K562 (cell line): Measurements from ENCODE around the gene TRIM75. TPM values are rescaled to one million over a fixed set of nuclear protein-coding genes. Genes with fewer than 3 reads are reported as not detected.

Source experiments
- ATAC-seq: fragments of 200-7000 bp; cut with Tn5 transposase; 3 replicates; pipeline ENCODE4 v1.9.1; 2020; ENCODE audit warnings: moderate library complexity
- BruUV-seq: library from RNA; stranded (reverse); fragments of 400-500 nt; replicated peaks from 2 replicates; lab custom pipeline; 2021; lab: Mats Ljungman, UMichigan
- CTCF ChIA-PET: fragments of 300-600 bp; formaldehyde crosslinking; extraction: SDS; loops from one replicate; lab custom pipeline; 2021; ENCODE audit warnings: low intra/inter-chr PET ratio; lab: Yijun Ruan, JAX
- POLR2A ChIA-PET: fragments of 300-600, 350-650 bp; sonication (Branson Sonifier 250); formaldehyde crosslinking; extraction: SDS; loops from one replicate; lab custom pipeline; 2021; ENCODE audit warnings: antibody characterized with exemption, inconsistent platforms; lab: Yijun Ruan, JAX
- DNase-seq, 4 experiments: peaks; one replicate each; pipeline versions ENCODE4 v3.0.0 to v3.0.0-alpha.2; 2011 to 2018; ENCODE audit warnings: low spot score in 3 of 4, mixed read lengths in 3 of 4; ENCODE audit errors: extremely low read depth in 1 of 4
- FAIRE-seq: peaks from 2 replicates; lab custom pipeline; 2011; peaks lifted over from hg19 to GRCh38; lab: Jason Lieb, UNC
- H2AFZ ChIP-seq: 2 replicates; pipeline ENCODE4 v1.6.0; 2011; ENCODE audit warnings: low read depth, low read length, control low read depth, inconsistent platforms
- H3K27ac ChIP-seq: fragments of 200-600 bp; 3 replicates; pipeline ENCODE4 v1.8.0; 2011; ENCODE audit warnings: low read depth, mild to moderate bottlenecking, control low read depth, inconsistent platforms, low read length, moderate library complexity, mixed read lengths; ENCODE audit errors: extremely low read depth
- H3K27me3 ChIP-seq, 2 experiments: fragments of 300-600 bp in 1 of 2; 2 replicates in 1 of 2; 3 replicates in 1 of 2; pipeline versions ENCODE4 v1.6.0 to v1.8.0; 2011; ENCODE audit warnings: inconsistent platforms in 2 of 2, low read length in 2 of 2, mild to moderate bottlenecking in 1 of 2, mixed read lengths in 1 of 2, moderate library complexity in 1 of 2; ENCODE audit not compliant: control insufficient read depth in 2 of 2, insufficient read depth in 2 of 2
- H3K36me3 ChIP-seq: fragments of 300-600 bp; 3 replicates; pipeline ENCODE4 v1.8.0; 2011; ENCODE audit warnings: mild to moderate bottlenecking, low read length, inconsistent platforms; ENCODE audit not compliant: control insufficient read depth, insufficient read depth
- H3K4me1 ChIP-seq, 2 experiments: fragments of 200-600 bp in 1 of 2; replicated peaks in 1 of 2; 2 replicates in 1 of 2; 3 replicates in 1 of 2; pipeline versions ENCODE4 v1.5.1 to v1.8.0; 2011; ENCODE audit warnings: inconsistent platforms in 2 of 2, low read length in 2 of 2, mild to moderate bottlenecking in 1 of 2, mixed read lengths in 1 of 2, moderate library complexity in 1 of 2; ENCODE audit not compliant: control insufficient read depth in 2 of 2, insufficient read depth in 2 of 2
- H3K4me2 ChIP-seq: 2 replicates; pipeline ENCODE4 v1.6.1; 2011; ENCODE audit warnings: low read length, control low read depth, inconsistent platforms, mixed read lengths; ENCODE audit not compliant: insufficient read depth
- H3K4me3 ChIP-seq: fragments of 200-600 bp; sonication (generic), shearing (Covaris generic); 2 replicates; pipeline ENCODE4 v1.5.1; 2016; ENCODE audit warnings: control low read depth, inconsistent platforms
- H3K79me2 ChIP-seq: fragments of 200-600 bp; 3 replicates; pipeline ENCODE4 v1.8.0; 2011; ENCODE audit warnings: low read length, inconsistent platforms; ENCODE audit not compliant: control insufficient read depth, insufficient read depth
- H3K9ac ChIP-seq, 2 experiments: 2 replicates each; pipeline versions ENCODE4 v1.6.0 to v1.6.1; 2011; ENCODE audit warnings: low read depth in 2 of 2, low read length in 2 of 2, control low read depth in 1 of 2, inconsistent platforms in 1 of 2, mild to moderate bottlenecking in 1 of 2, mixed read lengths in 1 of 2; ENCODE audit not compliant: insufficient read depth in 1 of 2
- H3K9me1 ChIP-seq: one replicate; pipeline ENCODE4 v1.6.0; 2011; ENCODE audit warnings: inconsistent platforms, mild to moderate bottlenecking, low read length, moderate library complexity; ENCODE audit not compliant: control insufficient read depth, insufficient read depth
- H3K9me3 ChIP-seq: replicated peaks from 2 replicates; pipeline ENCODE4 v1.5.1; 2011; ENCODE audit warnings: low read depth, low read length, inconsistent platforms; ENCODE audit not compliant: control insufficient read depth, insufficient read depth
- H4K20me1 ChIP-seq: replicated peaks from 2 replicates; pipeline ENCODE4 v1.6.1; 2011; ENCODE audit warnings: low read length, inconsistent platforms, mixed read lengths; ENCODE audit not compliant: control insufficient read depth, insufficient read depth
- CHD4 ChIP-seq: fragments of 200-600 bp; sonication (generic); IDR thresholded peaks from 3 replicates; pipeline ENCODE4 v1.6.1; 2012; ENCODE audit warnings: low read depth, mild to moderate bottlenecking, mixed read lengths, low read length, inconsistent platforms; ENCODE audit not compliant: insufficient read depth, insufficient replicate concordance, poor library complexity, severe bottlenecking
- FOXM1 ChIP-seq, 2 experiments: fragments of 450-650 bp in 1 of 2; sonication (generic) in 1 of 2; formaldehyde crosslinking in 1 of 2; IDR thresholded peaks; 2 replicates each; pipeline versions ENCODE4 v1.6.1 to v1.9.0; 2017 to 2022; ENCODE audit warnings: low read depth in 2 of 2, mild to moderate bottlenecking in 2 of 2, missing genetic modification reagents in 1 of 2, moderate library complexity in 1 of 2
- ILF3 ChIP-seq: fragments of 450-650 bp; IDR thresholded peaks from 2 replicates; pipeline ENCODE4 v1.6.1; 2018; ENCODE audit warnings: antibody characterized with exemption, mild to moderate bottlenecking, moderate library complexity, borderline replicate concordance
- TFAP4 ChIP-seq: sonication (generic); formaldehyde crosslinking; IDR thresholded peaks from 2 replicates; pipeline ENCODE4 v1.8.0; 2022; ENCODE audit warnings: missing genetic modification reagents, mild to moderate bottlenecking, moderate library complexity, borderline replicate concordance
- THRA ChIP-seq: fragments of 450-650 bp; IDR thresholded peaks from 2 replicates; pipeline ENCODE4 v1.6.1; 2017; ENCODE audit warnings: mild to moderate bottlenecking, moderate library complexity
- ZBTB17 ChIP-seq: fragments of 450-650 bp; formaldehyde crosslinking; IDR thresholded peaks from 2 replicates; pipeline ENCODE4 v1.4.0; 2020; ENCODE audit warnings: mild to moderate bottlenecking
- ZNF318 ChIP-seq, 2 experiments: fragments of 450-650 bp; IDR thresholded peaks; 2 replicates each; pipeline ENCODE4 v1.6.1; 2016; ENCODE audit warnings: mild to moderate bottlenecking in 2 of 2, borderline replicate concordance in 1 of 2, low read depth in 1 of 2, moderate library complexity in 1 of 2
- WGBS: fragments of 100-300 bp; shearing (Covaris generic); methylation state at CpG from one replicate; pipeline ENCODE4 v1.1.6; 2016; ENCODE audit warnings: low coverage, mixed read lengths; ENCODE audit not compliant: insufficient coverage; ENCODE audit errors: missing lambda C conversion rate; 5-methylcytosine and 5-hydroxymethylcytosine counted together
- in situ Hi-C: fragments of 300-500 bp; cut with MboI; formaldehyde crosslinking; loops from 4 replicates; pipeline ENCODE4 v1.15.0; 2018; ENCODE audit warnings: inconsistent platforms, mixed read lengths
- intact Hi-C: fragments of 100-400 bp; cut with micrococcal nuclease; formaldehyde crosslinking; loops from 2 replicates; pipeline ENCODE4 v1.14.2; 2022
- polyA plus RNA-seq, 8 experiments: library from polyadenylated mRNA; depleted of rRNA in 4 of 8; stranded (reverse) in 5 of 8; unstranded in 3 of 8; fragments of >200 nt; fragmentation: Nextera tagmentation in 2 of 8; fragmentation: Illumina TruSeq in 1 of 8; extraction: Ambion mirVana in 2 of 8; extraction: Trizol in 1 of 8; gene quantifications; 2 replicates each; pipeline versions ENCODE4 v1.2.1 to v1.2.3, GENCODE V29; 2011 to 2014; ENCODE audit warnings: inconsistent platforms in 1 of 8, missing spikeins in 1 of 8
- total RNA-seq, 7 experiments: library from RNA; depleted of rRNA in 6 of 7; stranded (reverse); fragments of >200 nt in 6 of 7; fragmentation: Illumina TruSeq in 2 of 7; extraction: Trizol in 2 of 7; gene quantifications; 2 replicates each; pipeline versions ENCODE4 v1.2.1 to v1.2.3, GENCODE V29; 2011 to 2021; ENCODE audit warnings: low replicate concordance in 1 of 7

Gene TRIM75
- total and polyA plus RNA-seq, 9 of the 15 experiments (the other 6 are each of a cell fraction or from before 2014, with no cell fraction given): not detected

- TF ChIP-seq TFAP4 (CRISPR knock-in tag) (no peak), CHD4 (no peak), ILF3 (no peak), THRA (no peak), ZBTB17 (CRISPR knock-in tag) (no peak), FOXM1 (IDR thresholded peaks at IDR 0.05; ENCODE audit: low read depth) (no peak), FOXM1 (CRISPR knock-in tag; IDR thresholded peaks at IDR 0.05; ENCODE audit: low read depth) (no peak)
Measured at GRCh38 chr4:165053645-165054044, at the start of gene TRIM75 (continued).

GRCh38 chr4:165005352-165005925 lies 48.2 kb upstream of the TRIM75 start:
- Histone ChIP-seq H3K4me1 (no peaks in the 10 kb centered on the region), H3K36me3 (no peaks in the 10 kb centered on the region), H3K9me3 (no peaks in the 10 kb centered on the region), H3K9me1 (no peaks in the 10 kb centered on the region), H3K27ac (no peak overlapping the region), H2AFZ (no peak overlapping the region), H3K27me3 (peaks cover 11 to 34% of the 10 kb centered on the region in 2 experiments), H3K9ac (no peak overlapping the region), H3K79me2 (no peaks in the 10 kb centered on the region), H4K20me1 (no peaks in the 10 kb centered on the region), H3K4me2 (no peak overlapping the region), H3K4me3 (no peak overlapping the region)
- ChIA-PET POLR2A (no interaction called here), CTCF (no interaction called here)
- intact Hi-C loops (no loop called here), in situ Hi-C loops (no loop called here)
- no peak for TF ChIP-seq ZNF318 (IDR thresholded peaks at IDR 0.05; ENCODE audit: borderline replicate concordance in 1 of 2, low read depth in 1 of 2)
- BruUV-seq: no TSS peak
- 3% methylated on average over 6 of the region's 6 CpGs for WGBS
- no peak for DNase-seq
- no peak for FAIRE-seq
- no peak for ATAC-seq
